ENCODE data around the gene FBLN5.

Gene FBLN5

GRCh38 chr14:91862417-91862816 is 85.1 kb downstream of the FBLN5 start:
- DNase-seq (ENCODE audit: insufficient read length, low spot score) (no peak), FAIRE-seq (no peak)
- TF ChIP-seq, protein P1, sequence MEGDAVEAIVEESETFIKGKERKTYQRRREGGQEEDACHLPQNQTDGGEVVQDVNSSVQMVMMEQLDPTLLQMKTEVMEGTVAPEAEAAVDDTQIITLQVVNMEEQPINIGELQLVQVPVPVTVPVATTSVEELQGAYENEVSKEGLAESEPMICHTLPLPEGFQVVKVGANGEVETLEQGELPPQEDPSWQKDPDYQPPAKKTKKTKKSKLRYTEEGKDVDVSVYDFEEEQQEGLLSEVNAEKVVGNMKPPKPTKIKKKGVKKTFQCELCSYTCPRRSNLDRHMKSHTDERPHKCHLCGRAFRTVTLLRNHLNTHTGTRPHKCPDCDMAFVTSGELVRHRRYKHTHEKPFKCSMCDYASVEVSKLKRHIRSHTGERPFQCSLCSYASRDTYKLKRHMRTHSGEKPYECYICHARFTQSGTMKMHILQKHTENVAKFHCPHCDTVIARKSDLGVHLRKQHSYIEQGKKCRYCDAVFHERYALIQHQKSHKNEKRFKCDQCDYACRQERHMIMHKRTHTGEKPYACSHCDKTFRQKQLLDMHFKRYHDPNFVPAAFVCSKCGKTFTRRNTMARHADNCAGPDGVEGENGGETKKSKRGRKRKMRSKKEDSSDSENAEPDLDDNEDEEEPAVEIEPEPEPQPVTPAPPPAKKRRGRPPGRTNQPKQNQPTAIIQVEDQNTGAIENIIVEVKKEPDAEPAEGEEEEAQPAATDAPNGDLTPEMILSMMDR (IDR thresholded peaks at IDR 0.05; ENCODE audit: insufficient read depth, missing control alignments): no peak

- FAIRE-seq (no peak), DNase-seq (ENCODE audit: insufficient read length, low spot score) (no peak)
- TF ChIP-seq, protein P1 (IDR thresholded peaks at IDR 0.05; ENCODE audit: insufficient read depth, missing control alignments): no peak
These were observed 86.4 kb downstream of the FBLN5 start for GRCh38 chr14:91861091-91861490.

- no peak for FAIRE-seq
- TF ChIP-seq, protein P1 (IDR thresholded peaks at IDR 0.05; ENCODE audit: insufficient read depth, missing control alignments): no peak
These were observed 87.3 kb downstream of the FBLN5 start for GRCh38 chr14:91860238-91860637.

GRCh38 chr14:91858536-91859275 is 88.8 kb downstream of the FBLN5 start:
- FAIRE-seq: no peak
- TF ChIP-seq, protein P1 (IDR thresholded peaks at IDR 0.05; ENCODE audit: insufficient read depth, missing control alignments): peak; percentile 11

More at GRCh38 chr14:91860238-91860637, 87.3 kb downstream of the FBLN5 start:
- DNase-seq (ENCODE audit: insufficient read length, low spot score): no peak

DNA sequence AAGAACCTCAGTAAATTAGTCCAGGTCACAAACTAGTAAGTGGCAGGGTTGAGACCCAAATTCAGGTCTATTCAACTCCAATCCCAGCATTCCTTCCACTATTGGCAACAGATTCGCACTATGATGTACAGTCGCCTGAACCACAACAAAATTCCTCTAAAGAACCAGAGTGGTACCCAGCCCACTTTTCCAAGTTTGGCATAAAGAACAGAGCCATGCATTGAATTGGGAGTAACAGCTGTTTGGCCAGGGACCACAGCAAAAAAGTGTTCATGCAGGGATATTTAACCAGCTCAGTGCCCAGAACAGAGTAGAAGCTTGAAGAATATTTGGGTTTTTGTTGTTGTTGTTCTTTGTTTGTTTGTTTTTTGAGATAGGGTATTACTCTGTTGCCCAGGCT is 89.9 kb downstream of the FBLN5 start:
- FAIRE-seq (no peak), DNase-seq (ENCODE audit: insufficient read length, low spot score) (no peak)
- TF ChIP-seq, protein P1 (IDR thresholded peaks at IDR 0.05; ENCODE audit: insufficient read depth, missing control alignments): no peak

More at GRCh38 chr14:91858536-91859275, 88.8 kb downstream of the FBLN5 start:
- DNase-seq (ENCODE audit: insufficient read length, low spot score): no peak

- no peak for FAIRE-seq
- no peak for DNase-seq (ENCODE audit: insufficient read length, low spot score)
- TF ChIP-seq, protein P1 (IDR thresholded peaks at IDR 0.05; ENCODE audit: insufficient read depth, missing control alignments): no peak
These were observed 93.1 kb downstream of the FBLN5 start for GRCh38 chr14:91854327-91854934.

GRCh38 chr14:91851563-91851962 is 95.9 kb downstream of the FBLN5 start:
- FAIRE-seq (no peak), DNase-seq (ENCODE audit: insufficient read length, low spot score) (no peak)
- TF ChIP-seq, protein P1 (IDR thresholded peaks at IDR 0.05; ENCODE audit: insufficient read depth, missing control alignments): no peak

Measured in D721Med (cell line).